Measurements from ENCODE around the gene KCTD2. TPM values are rescaled to one million over a fixed set of nuclear protein-coding genes. Genes with fewer than 3 reads are reported as not detected.
A peak's percentile ranks its signal among the peaks of the same experiment; 100 is the strongest.

The KCTD2 gene
- total and polyA plus RNA-seq, 9 of the 15 experiments (the other 6 are each of a cell fraction or from before 2014, with no cell fraction given): 1.7 to 32.9 (median 15.8) TPM

DNA sequence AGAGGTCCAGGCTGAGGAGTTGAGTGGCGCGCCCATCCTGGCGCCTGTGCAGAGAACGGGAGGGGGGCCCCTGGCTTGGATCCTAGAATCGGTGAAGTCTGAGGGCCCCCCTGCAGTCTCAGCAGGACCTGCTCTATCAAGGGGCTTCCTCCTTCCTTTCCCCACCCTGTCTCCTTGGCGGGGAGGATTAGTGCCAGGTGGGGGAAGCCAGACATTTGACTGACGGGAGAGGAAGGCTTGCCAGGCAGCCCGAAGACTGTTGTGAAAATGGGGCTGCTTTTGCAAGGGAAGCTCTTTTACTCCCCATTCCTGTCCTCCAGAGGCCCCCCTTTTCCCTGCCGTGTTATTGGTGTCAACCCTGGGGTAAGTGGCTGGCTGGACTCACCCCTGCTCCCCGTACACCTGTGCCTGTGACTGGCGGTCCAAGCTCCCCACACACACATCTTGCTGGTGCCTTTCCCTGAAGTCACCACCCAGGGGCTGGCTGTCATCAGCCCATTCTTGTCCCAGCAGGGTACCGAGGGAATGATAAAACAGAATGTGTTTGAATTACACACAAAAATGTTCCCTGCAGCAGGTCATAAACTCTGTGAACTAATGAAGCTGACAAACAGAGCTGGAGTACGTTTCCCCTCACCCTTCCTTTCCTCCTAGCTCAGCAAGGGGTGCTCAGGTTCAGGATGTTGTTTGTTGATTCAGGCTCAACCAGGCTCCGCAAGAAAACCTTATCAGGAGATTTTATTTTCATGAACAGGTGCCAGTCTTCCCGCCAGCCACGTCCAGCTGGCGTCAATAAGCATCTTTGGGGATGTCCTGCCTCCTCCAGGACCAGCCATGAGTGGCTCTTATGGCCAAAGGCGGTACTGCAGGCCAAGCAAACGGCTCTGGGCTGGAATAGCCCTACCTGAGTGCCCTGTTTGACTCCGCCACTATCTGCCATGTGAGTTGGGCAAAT, 58.4 kb downstream of the KCTD2 start (continued):
- TF ChIP-seq, protein P1, sequence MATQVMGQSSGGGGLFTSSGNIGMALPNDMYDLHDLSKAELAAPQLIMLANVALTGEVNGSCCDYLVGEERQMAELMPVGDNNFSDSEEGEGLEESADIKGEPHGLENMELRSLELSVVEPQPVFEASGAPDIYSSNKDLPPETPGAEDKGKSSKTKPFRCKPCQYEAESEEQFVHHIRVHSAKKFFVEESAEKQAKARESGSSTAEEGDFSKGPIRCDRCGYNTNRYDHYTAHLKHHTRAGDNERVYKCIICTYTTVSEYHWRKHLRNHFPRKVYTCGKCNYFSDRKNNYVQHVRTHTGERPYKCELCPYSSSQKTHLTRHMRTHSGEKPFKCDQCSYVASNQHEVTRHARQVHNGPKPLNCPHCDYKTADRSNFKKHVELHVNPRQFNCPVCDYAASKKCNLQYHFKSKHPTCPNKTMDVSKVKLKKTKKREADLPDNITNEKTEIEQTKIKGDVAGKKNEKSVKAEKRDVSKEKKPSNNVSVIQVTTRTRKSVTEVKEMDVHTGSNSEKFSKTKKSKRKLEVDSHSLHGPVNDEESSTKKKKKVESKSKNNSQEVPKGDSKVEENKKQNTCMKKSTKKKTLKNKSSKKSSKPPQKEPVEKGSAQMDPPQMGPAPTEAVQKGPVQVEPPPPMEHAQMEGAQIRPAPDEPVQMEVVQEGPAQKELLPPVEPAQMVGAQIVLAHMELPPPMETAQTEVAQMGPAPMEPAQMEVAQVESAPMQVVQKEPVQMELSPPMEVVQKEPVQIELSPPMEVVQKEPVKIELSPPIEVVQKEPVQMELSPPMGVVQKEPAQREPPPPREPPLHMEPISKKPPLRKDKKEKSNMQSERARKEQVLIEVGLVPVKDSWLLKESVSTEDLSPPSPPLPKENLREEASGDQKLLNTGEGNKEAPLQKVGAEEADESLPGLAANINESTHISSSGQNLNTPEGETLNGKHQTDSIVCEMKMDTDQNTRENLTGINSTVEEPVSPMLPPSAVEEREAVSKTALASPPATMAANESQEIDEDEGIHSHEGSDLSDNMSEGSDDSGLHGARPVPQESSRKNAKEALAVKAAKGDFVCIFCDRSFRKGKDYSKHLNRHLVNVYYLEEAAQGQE (IDR thresholded peaks at IDR 0.05; ENCODE audit: borderline replicate concordance): peak; percentile 55; the same call in 1 of the 2 replicates
- TF ChIP-seq, protein P1 (CRISPR knock-in tag; IDR thresholded peaks at IDR 0.05; ENCODE audit: low read depth): no peak
- no peak for TF ChIP-seq HDAC8 (tag; IDR thresholded peaks at IDR 0.05)
- no peak for TF ChIP-seq MTA2 (IDR thresholded peaks at IDR 0.05; ENCODE audit: low read depth)
- TF ChIP-seq RB1 (IDR thresholded peaks at IDR 0.05; ENCODE audit: low read depth): peak; percentile 37; the same call in 1 of the 2 replicates
- no peak for TF ChIP-seq ELF4 (CRISPR knock-in tag; IDR thresholded peaks at IDR 0.05)
- peak; percentile 67; the same call in 1 of the 2 replicates for TF ChIP-seq TFAP4 (CRISPR knock-in tag; IDR thresholded peaks at IDR 0.05; ENCODE audit: borderline replicate concordance)
- TF ChIP-seq RBM15 (IDR thresholded peaks at IDR 0.05; ENCODE audit: insufficient read depth, low read length): no peak
- TF ChIP-seq, protein P2, sequence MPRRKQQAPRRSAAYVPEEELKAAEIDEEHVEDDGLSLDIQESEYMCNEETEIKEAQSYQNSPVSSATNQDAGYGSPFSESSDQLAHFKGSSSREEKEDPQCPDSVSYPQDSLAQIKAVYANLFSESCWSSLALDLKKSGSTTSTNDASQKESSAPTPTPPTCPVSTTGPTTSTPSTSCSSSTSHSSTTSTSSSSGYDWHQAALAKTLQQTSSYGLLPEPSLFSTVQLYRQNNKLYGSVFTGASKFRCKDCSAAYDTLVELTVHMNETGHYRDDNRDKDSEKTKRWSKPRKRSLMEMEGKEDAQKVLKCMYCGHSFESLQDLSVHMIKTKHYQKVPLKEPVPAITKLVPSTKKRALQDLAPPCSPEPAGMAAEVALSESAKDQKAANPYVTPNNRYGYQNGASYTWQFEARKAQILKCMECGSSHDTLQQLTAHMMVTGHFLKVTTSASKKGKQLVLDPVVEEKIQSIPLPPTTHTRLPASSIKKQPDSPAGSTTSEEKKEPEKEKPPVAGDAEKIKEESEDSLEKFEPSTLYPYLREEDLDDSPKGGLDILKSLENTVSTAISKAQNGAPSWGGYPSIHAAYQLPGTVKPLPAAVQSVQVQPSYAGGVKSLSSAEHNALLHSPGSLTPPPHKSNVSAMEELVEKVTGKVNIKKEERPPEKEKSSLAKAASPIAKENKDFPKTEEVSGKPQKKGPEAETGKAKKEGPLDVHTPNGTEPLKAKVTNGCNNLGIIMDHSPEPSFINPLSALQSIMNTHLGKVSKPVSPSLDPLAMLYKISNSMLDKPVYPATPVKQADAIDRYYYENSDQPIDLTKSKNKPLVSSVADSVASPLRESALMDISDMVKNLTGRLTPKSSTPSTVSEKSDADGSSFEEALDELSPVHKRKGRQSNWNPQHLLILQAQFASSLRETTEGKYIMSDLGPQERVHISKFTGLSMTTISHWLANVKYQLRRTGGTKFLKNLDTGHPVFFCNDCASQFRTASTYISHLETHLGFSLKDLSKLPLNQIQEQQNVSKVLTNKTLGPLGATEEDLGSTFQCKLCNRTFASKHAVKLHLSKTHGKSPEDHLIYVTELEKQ (CRISPR knock-in tag; IDR thresholded peaks at IDR 0.05): no peak
- TF ChIP-seq, protein P3, sequence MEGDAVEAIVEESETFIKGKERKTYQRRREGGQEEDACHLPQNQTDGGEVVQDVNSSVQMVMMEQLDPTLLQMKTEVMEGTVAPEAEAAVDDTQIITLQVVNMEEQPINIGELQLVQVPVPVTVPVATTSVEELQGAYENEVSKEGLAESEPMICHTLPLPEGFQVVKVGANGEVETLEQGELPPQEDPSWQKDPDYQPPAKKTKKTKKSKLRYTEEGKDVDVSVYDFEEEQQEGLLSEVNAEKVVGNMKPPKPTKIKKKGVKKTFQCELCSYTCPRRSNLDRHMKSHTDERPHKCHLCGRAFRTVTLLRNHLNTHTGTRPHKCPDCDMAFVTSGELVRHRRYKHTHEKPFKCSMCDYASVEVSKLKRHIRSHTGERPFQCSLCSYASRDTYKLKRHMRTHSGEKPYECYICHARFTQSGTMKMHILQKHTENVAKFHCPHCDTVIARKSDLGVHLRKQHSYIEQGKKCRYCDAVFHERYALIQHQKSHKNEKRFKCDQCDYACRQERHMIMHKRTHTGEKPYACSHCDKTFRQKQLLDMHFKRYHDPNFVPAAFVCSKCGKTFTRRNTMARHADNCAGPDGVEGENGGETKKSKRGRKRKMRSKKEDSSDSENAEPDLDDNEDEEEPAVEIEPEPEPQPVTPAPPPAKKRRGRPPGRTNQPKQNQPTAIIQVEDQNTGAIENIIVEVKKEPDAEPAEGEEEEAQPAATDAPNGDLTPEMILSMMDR (IDR thresholded peaks at IDR 0.05 in 2 of 3, conservative IDR thresholded peaks at IDR 0.05 in 1 of 3; ENCODE audit: insufficient read depth in 2 of 3, low read depth in 1 of 3, low read length in 3 of 3): peak; percentile 81 to 96 (median 85)
